Trophoblast cell (in vitro differentiated cells and primary cell): ENCODE data around the gene ZNF394.
A peak's percentile ranks its signal among the peaks of the same experiment; 100 is the strongest.

Experiments
- DNase-seq, 2 donors: peaks; one replicate each; pipeline ENCODE4 v3.0.0-alpha.2; 2016
- H2AFZ ChIP-seq: 2 replicates; pipeline ENCODE4 v1.6.1; 2013; ENCODE audit warnings: low read length, moderate library complexity, mild to moderate bottlenecking; ENCODE audit not compliant: insufficient read depth, poor library complexity
- H2AK5ac ChIP-seq: 2 replicates; pipeline ENCODE4 v1.6.1; 2013; ENCODE audit warnings: mild to moderate bottlenecking, low read length
- H2BK120ac ChIP-seq: 2 replicates; pipeline ENCODE4 v1.6.1; 2013; ENCODE audit warnings: low read length, mild to moderate bottlenecking, moderate library complexity; ENCODE audit not compliant: insufficient read depth, poor library complexity
- H2BK12ac ChIP-seq: 2 replicates; pipeline ENCODE4 v1.6.1; 2013; ENCODE audit warnings: mild to moderate bottlenecking, low read length, moderate library complexity
- H2BK5ac ChIP-seq: 2 replicates; pipeline ENCODE4 v1.6.1; 2013; ENCODE audit warnings: low read length, low read depth, moderate library complexity, mild to moderate bottlenecking; ENCODE audit not compliant: poor library complexity
- H3K14ac ChIP-seq: 2 replicates; pipeline ENCODE4 v1.6.1; 2013; ENCODE audit warnings: mild to moderate bottlenecking, low read length
- H3K18ac ChIP-seq: 2 replicates; pipeline ENCODE4 v1.6.1; 2013; ENCODE audit warnings: mild to moderate bottlenecking, low read length
- H3K23ac ChIP-seq: 2 replicates; pipeline ENCODE4 v1.6.1; 2013; ENCODE audit warnings: low read length
- H3K27ac ChIP-seq: 2 replicates; pipeline ENCODE4 v1.5.1; 2013; ENCODE audit warnings: low read depth, mild to moderate bottlenecking, inconsistent platforms, low read length, moderate library complexity
- H3K27me3 ChIP-seq: 2 replicates; pipeline ENCODE4 v1.6.1; 2013; ENCODE audit warnings: inconsistent platforms, mild to moderate bottlenecking, low read length, moderate library complexity; ENCODE audit not compliant: insufficient read depth
- H3K36me3 ChIP-seq, 2 experiments: 1 replicate in 1 of 2; 2 replicates in 1 of 2; pipeline ENCODE4 v1.6.1; 2013; ENCODE audit warnings: low read length in 2 of 2, mild to moderate bottlenecking in 2 of 2, moderate library complexity in 1 of 2; ENCODE audit not compliant: insufficient read depth in 2 of 2, control insufficient read depth in 1 of 2
- H3K4ac ChIP-seq: 2 replicates; pipeline ENCODE4 v1.6.1; 2013; ENCODE audit warnings: low read depth, mild to moderate bottlenecking, low read length, moderate library complexity
- H3K4me1 ChIP-seq, 2 experiments: 1 replicate in 1 of 2; 2 replicates in 1 of 2; pipeline ENCODE4 v1.6.1; 2013; ENCODE audit warnings: low read length in 2 of 2, mild to moderate bottlenecking in 2 of 2, moderate library complexity in 1 of 2; ENCODE audit not compliant: insufficient read depth in 2 of 2, control insufficient read depth in 1 of 2
- H3K4me2 ChIP-seq: 2 replicates; pipeline ENCODE4 v1.6.1; 2013; ENCODE audit warnings: inconsistent platforms, mild to moderate bottlenecking, low read length, moderate library complexity
- H3K4me3 ChIP-seq: 2 replicates; pipeline ENCODE4 v1.5.1; 2013; ENCODE audit warnings: mild to moderate bottlenecking, low read depth, low read length, inconsistent platforms
- H3K79me1 ChIP-seq: one replicate; pipeline ENCODE4 v1.6.1; 2013; ENCODE audit warnings: low read length
- H3K79me2 ChIP-seq: 2 replicates; pipeline ENCODE4 v1.6.1; 2013; ENCODE audit warnings: low read length, mild to moderate bottlenecking; ENCODE audit not compliant: control insufficient read depth, insufficient read depth, poor library complexity
- H3K9ac ChIP-seq: 2 replicates; pipeline ENCODE4 v1.6.1; 2013; ENCODE audit warnings: mild to moderate bottlenecking, low read length
- H3K9me3 ChIP-seq: 2 replicates; pipeline ENCODE4 v1.6.1; 2013; ENCODE audit warnings: low read depth, mild to moderate bottlenecking, control low read depth, inconsistent platforms, low read length; ENCODE audit not compliant: insufficient read depth
- H4K12ac ChIP-seq: 2 replicates; pipeline ENCODE4 v1.6.1; 2013; ENCODE audit warnings: low read depth, mild to moderate bottlenecking, low read length, moderate library complexity
- H4K8ac ChIP-seq: 2 replicates; pipeline ENCODE4 v1.6.1; 2013; ENCODE audit warnings: low read depth, mild to moderate bottlenecking, low read length, moderate library complexity
- H4K91ac ChIP-seq: one replicate; pipeline ENCODE4 v1.6.1; 2013; ENCODE audit warnings: low read depth, mild to moderate bottlenecking, low read length, moderate library complexity
- WGBS: extraction: QIAGEN DNeasy Blood & Tissue Kit; methylation state at CpG from one replicate; pipeline ENCODE4 v1.1.7; 2013; ENCODE audit warnings: missing lambda C conversion rate; ENCODE audit not compliant: insufficient read length, insufficient coverage; ENCODE audit errors: extremely low coverage; 5-methylcytosine and 5-hydroxymethylcytosine counted together

ZNF394 gene

GRCh38 chr7:99447943-99448342, 52.1 kb downstream of the ZNF394 start:
- H3K23ac ChIP-seq: no peak overlapping the region
- H3K27me3 ChIP-seq: no peaks in the 10 kb centered on the region
- no peak overlapping the region for H2BK12ac ChIP-seq
- peaks cover 6% of the 10 kb centered on the region for H3K9me3 ChIP-seq
- H3K4me3 ChIP-seq: no peak overlapping the region
- peaks cover 73 to 79% of the 10 kb centered on the region in 2 experiments for H3K36me3 ChIP-seq
- no peak overlapping the region for H3K4me2 ChIP-seq
- H3K14ac ChIP-seq: no peak overlapping the region
- H3K79me1 ChIP-seq: peaks cover 2% of the 10 kb centered on the region
- H3K4ac ChIP-seq: no peak overlapping the region
- no peak overlapping the region for H3K9ac ChIP-seq
- no peak overlapping the region for H4K12ac ChIP-seq
- no peak overlapping the region for H2AK5ac ChIP-seq
- H3K79me2 ChIP-seq: no peaks in the 10 kb centered on the region
- H2AFZ ChIP-seq: no peak overlapping the region
- H4K91ac ChIP-seq: no peak overlapping the region
- H2BK120ac ChIP-seq: no peak overlapping the region
- H3K18ac ChIP-seq: no peak overlapping the region
- WGBS: no CpG with 5 or more reads among the region's 10 CpGs
- no peak overlapping the region for H4K8ac ChIP-seq
- H3K4me1 ChIP-seq: peaks cover 0 to 2% of the 10 kb centered on the region in 2 experiments
- peak; percentile 22 to 66 for DNase-seq
- H2BK5ac ChIP-seq: no peak overlapping the region
- no peak overlapping the region for H3K27ac ChIP-seq

GRCh38 chr7:99446096-99446495, 54.0 kb downstream of the ZNF394 start:
- no peak overlapping the region for H3K23ac ChIP-seq
- no CpG with 5 or more reads among the region's 4 CpGs for WGBS

More at GRCh38 chr7:99446096-99446495, 54.0 kb downstream of the ZNF394 start:
- H3K79me2 ChIP-seq: no peaks in the 10 kb centered on the region
- no peak overlapping the region for H2AK5ac ChIP-seq
- no peak overlapping the region for H4K12ac ChIP-seq
- peaks cover 2% of the 10 kb centered on the region for H3K79me1 ChIP-seq
- H3K4me1 ChIP-seq: peaks cover 0 to 4% of the 10 kb centered on the region in 2 experiments
- no peak overlapping the region for H3K18ac ChIP-seq
- no peak overlapping the region for H3K9ac ChIP-seq
- H3K9me3 ChIP-seq: no peaks in the 10 kb centered on the region
- no peak overlapping the region for H3K4me3 ChIP-seq
- no peak overlapping the region for H3K4ac ChIP-seq
- H2AFZ ChIP-seq: no peak overlapping the region
- H3K4me2 ChIP-seq: no peak overlapping the region
- H2BK5ac ChIP-seq: no peak overlapping the region
- H3K36me3 ChIP-seq: peaks cover 58 to 67% of the 10 kb centered on the region in 2 experiments
- no peak overlapping the region for H2BK12ac ChIP-seq
- H4K8ac ChIP-seq: no peak overlapping the region
- H3K27ac ChIP-seq: no peak overlapping the region
- no peak overlapping the region for H3K14ac ChIP-seq
- no peaks in the 10 kb centered on the region for H3K27me3 ChIP-seq
- DNase-seq: no peak
- H4K91ac ChIP-seq: no peak overlapping the region
- no peak overlapping the region for H2BK120ac ChIP-seq
